ENCODE results near the gene KLHL21.

The KLHL21 gene

DNA sequence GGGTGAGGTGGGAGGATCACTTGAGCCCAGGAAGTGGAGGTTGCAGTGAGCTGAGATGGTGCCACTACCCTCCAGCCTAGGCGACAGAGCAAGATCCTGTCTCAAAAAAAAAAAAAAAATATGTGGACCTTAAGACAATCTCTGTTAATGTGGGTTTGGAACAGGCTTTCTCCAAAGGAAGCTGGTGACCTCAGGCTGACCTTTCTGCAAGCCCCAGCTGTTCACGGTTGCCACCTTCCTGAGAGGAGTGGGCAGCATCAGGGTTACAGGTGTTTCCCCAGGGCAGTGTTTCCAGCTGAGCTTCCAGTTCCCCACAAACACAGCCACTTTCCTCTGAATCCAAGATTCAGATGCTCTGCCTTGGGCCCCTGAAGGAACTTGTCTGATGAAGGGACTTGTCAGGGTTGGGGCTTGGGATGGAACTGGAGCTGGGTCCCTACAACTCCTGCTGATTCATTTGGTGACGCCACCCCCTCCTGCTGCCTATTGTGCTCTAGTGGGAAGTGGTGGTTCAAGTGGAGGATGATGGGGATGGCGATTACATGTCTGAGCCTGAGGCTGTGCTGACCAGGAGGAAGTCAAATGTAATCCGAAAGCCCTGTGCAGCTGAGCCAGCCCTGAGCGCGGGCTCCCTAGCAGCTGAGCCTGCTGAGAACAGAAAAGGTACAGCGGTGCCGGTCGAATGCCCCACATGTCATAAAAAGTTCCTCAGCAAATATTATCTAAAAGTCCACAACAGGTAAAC is 20.9 kb downstream of the KLHL21 start:
- DNase-seq (ENCODE audit: low read depth), result no peak
- TF ChIP-seq CTCF (conservative IDR thresholded peaks at IDR 0.05; ENCODE audit: control insufficient read depth, insufficient read depth, low read depth, low read length), result no peak
- no peak overlapping the region for H3K4me3 ChIP-seq (ENCODE audit: control insufficient read depth, low read depth, low read length)

GRCh38 chr1:6580593-6581409 is 21.9 kb downstream of the KLHL21 start:
- TF ChIP-seq CTCF (conservative IDR thresholded peaks at IDR 0.05; ENCODE audit: control insufficient read depth, insufficient read depth, low read depth, low read length), result no peak
- DNase-seq (ENCODE audit: low read depth), result no peak
- peak overlapping the region; percentile 80 for H3K4me3 ChIP-seq (ENCODE audit: control insufficient read depth, low read depth, low read length)

GRCh38 chr1:6580119-6580592 is 22.5 kb downstream of the KLHL21 start:
- TF ChIP-seq CTCF (conservative IDR thresholded peaks at IDR 0.05; ENCODE audit: control insufficient read depth, insufficient read depth, low read depth, low read length), result no peak
- no peak for DNase-seq (ENCODE audit: low read depth)
- H3K4me3 ChIP-seq (ENCODE audit: control insufficient read depth, low read depth, low read length), result peak overlapping the region; percentile 80

DNA sequence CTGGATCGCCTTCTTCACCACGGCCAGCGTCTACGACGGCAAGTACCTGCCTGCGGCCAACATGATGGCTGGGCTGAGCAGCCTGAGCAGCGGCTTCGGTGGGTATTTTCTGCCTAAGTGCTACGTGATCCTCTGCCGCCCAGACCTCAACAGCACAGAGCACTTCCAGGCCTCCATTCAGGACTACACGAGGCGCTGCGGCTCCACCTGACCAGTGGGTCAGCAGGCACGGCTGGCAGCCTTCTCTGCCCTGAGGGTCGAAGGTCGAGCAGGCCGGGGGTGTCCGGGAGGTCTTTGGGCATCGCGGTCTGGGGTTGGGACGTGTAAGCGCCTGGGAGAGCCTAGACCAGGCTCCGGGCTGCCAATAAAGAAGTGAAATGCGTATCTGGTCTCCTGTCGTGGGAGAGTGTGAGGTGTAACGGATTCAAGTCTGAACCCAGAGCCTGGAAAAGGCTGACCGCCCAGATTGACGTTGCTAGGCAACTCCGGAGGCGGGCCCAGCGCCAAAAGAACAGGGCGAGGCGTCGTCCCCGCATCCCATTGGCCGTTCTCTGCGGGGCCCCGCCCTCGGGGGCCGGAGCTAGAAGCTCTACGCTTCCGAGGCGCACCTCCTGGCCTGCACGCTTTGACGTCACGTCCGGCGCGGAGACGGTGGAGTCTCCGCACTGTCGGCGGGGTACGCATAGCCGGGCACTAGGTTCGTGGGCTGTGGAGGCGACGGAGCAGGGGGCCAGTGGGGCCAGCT is 23.1 kb downstream of the KLHL21 start, which contains the start of gene ZBTB48:
Gene ZBTB48 (plus strand): TSS at position 621 of the 745 bp plus-strand sequence. CDS start 616 bp downstream, outside the sequence.
- DNase-seq (ENCODE audit: low read depth), result peak; percentile 94
- no peak for TF ChIP-seq CTCF (conservative IDR thresholded peaks at IDR 0.05; ENCODE audit: control insufficient read depth, insufficient read depth, low read depth, low read length)
- H3K4me3 ChIP-seq (ENCODE audit: control insufficient read depth, low read depth, low read length), result peak within 1 kb of the TSS; percentile 80

- H3K4me3 ChIP-seq (ENCODE audit: control insufficient read depth, low read depth, low read length), result no peak overlapping the region
- DNase-seq (ENCODE audit: low read depth), result no peak
- TF ChIP-seq CTCF (conservative IDR thresholded peaks at IDR 0.05; ENCODE audit: control insufficient read depth, insufficient read depth, low read depth, low read length), result no peak
Observed at GRCh38 chr1:6578624-6579373, 23.9 kb downstream of the KLHL21 start.

All from fibroblast of mammary gland (primary cell).